Kidney epithelial cell (primary cell): ENCODE results near the gene C1orf115. TPM values are rescaled to one million over a fixed set of nuclear protein-coding genes. Genes with fewer than 3 reads are reported as not detected.
"Not testable (repeated sequence)": the region's sequence is repeated elsewhere in the genome, so short reads cannot be mapped to it uniquely, and the experiment has no call there.

Source experiments
- DNase-seq: peaks from one replicate; pipeline ENCODE4 v3.0.0-alpha.2; 2010; ENCODE audit warnings: low read depth
- H3K27me3 ChIP-seq: 2 replicates; pipeline ENCODE4 v1.6.0; 2011; ENCODE audit warnings: low read length; ENCODE audit not compliant: control insufficient read depth, insufficient read depth
- H3K36me3 ChIP-seq: 2 replicates; pipeline ENCODE4 v1.5.1; 2011; ENCODE audit warnings: low read length; ENCODE audit not compliant: control insufficient read depth, insufficient read depth
- H3K4me3 ChIP-seq: 2 replicates; pipeline ENCODE4 v1.5.1; 2011; ENCODE audit warnings: low read depth, mild to moderate bottlenecking, control low read depth, low read length
- total RNA-seq: library from RNA; depleted of rRNA; stranded (reverse); fragments of >200 nt; gene quantifications from 2 replicates; pipeline ENCODE4 v1.2.3, GENCODE V29; 2015
- TF ChIP-seq, protein P1 (sequence below): IDR thresholded peaks from 2 replicates; pipeline ENCODE4 v1.5.1; 2011; ENCODE audit warnings: mild to moderate bottlenecking, moderate library complexity, low read length, control low read depth, inconsistent platforms; ENCODE audit not compliant: insufficient read depth, poor library complexity, severe bottlenecking

The C1orf115 gene
- total RNA-seq, 1 donor from 2014 or later, result 8.9 TPM

DNA sequence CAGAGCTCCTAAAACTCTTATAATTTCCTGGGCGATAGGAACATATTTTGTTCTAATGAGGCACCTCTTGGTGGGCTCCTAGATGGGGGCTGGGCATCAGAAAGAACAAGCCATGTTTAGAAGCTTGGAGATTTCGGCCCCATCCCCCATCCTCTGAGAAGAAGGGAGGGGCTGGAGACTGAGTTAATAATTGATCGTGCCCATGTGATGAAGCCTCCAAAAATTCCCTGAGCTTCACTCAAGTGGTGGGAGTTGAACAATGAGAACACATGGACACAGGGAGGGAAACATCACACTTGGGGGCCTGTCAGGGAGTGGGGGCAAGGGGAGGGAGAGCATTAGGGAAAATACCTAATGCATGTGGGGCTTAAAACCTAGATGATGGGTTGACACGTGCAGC is 18.1 kb downstream of the C1orf115 start:
- no peak overlapping the region for H3K4me3 ChIP-seq
- TF ChIP-seq, protein P1, sequence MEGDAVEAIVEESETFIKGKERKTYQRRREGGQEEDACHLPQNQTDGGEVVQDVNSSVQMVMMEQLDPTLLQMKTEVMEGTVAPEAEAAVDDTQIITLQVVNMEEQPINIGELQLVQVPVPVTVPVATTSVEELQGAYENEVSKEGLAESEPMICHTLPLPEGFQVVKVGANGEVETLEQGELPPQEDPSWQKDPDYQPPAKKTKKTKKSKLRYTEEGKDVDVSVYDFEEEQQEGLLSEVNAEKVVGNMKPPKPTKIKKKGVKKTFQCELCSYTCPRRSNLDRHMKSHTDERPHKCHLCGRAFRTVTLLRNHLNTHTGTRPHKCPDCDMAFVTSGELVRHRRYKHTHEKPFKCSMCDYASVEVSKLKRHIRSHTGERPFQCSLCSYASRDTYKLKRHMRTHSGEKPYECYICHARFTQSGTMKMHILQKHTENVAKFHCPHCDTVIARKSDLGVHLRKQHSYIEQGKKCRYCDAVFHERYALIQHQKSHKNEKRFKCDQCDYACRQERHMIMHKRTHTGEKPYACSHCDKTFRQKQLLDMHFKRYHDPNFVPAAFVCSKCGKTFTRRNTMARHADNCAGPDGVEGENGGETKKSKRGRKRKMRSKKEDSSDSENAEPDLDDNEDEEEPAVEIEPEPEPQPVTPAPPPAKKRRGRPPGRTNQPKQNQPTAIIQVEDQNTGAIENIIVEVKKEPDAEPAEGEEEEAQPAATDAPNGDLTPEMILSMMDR, result no peak

DNA sequence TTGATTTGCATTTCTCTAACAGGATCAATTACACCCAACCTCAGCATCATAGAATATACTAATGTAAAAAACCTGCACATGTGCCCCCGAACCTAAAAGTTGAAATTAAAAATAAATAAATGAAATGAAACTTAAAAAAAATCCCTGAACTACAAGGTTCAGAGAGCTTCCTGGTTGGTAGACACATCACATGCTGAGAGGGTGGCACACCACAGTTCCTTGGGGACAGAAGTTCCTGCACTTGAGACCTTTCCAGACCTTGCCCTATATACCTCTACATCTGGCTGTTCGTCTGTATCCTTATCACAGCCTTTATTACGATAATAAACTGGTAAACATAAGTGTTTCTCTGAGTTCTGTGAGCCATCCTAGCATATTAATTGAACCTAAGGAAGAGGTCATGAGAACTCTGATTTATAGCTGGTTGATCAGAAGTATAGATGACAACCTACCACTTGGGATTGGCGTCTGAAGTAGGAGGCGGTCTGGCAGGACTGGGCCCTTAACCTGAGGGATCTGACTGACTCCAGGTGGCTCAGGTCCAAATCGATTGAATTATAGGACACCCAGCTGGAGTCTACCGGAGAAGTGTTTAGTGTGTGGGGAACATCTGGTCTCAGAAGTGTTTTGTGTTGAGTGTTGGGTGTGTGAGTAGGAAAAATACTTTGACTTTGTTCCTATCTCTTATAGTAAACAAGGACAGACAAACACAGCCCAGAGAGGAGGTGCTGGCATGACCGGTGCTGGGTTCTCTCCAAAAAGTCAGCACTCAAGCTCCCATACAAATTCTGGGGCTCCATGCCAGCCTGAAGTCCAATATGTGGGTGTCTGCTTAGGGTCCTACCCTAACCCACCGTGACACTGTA is 19.0 kb downstream of the C1orf115 start:
- TF ChIP-seq, protein P1, result no peak
- Histone ChIP-seq H3K36me3 (no peaks in the 10 kb centered on the region), H3K27me3 (no peaks in the 10 kb centered on the region), H3K4me3 (no peak overlapping the region)
- no peak for DNase-seq

More for the DNA sequence above, 18.1 kb downstream of the C1orf115 start:
- no peak for DNase-seq
- Histone ChIP-seq H3K27me3 (no peaks in the 10 kb centered on the region), H3K36me3 (no peaks in the 10 kb centered on the region)

DNA sequence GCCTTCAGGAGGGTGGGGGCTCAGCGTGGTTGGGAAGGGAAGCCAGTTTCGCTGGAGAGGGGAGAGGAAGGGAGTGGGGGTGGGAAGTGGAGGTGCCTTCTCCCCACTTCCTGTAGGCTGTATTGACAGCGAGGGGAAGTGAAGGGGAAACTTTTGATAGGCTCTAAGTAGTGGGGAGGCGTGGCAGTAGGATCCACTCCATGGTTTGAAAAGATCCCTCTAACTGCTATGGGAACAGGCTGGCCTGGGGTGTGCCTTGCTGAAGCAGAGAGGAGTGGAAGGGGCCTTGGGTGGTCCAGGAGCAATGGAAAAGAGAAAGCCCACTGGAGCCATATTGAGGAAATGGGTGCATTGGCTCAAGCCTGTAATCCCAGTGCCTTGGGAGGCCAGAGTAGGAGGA is 20.2 kb downstream of the C1orf115 start:
- no peak for DNase-seq

DNA sequence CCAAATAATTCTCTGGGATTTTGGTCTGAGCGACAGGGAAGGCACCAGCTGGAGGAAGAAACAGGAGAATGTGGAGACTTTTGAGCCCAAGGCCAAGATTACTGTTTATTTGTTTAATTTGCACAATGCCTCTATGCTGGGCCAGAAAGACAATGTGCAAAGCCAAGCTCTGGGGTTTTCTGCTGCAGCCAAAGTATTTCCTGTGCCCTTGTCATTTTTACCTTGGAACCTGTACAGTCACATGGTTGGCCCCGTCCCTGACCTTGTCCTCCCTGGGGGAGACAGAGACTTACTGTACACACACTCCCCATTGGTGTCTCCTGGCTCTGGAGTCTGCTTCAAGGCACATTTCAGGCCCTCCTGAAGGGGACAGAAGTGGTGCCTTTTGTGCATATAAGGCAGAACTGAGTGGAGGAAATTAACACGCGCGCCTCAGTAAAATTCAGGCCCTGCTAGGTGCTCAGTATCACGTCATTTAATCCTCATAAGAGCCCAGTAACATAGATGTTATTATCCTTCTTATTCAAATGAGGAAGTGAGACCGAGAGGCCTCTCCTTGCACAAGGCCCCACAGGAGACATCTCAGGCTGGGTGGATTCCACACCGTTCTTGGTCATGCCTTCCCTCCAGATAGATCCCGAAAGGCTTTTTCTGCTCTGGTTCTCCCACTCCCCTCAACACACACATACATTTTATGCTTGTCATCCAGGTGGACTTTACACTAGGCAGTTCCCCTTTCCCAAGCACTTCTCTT is 21.1 kb downstream of the C1orf115 start:
- TF ChIP-seq, protein P1, result no peak

More for the DNA sequence above, 20.2 kb downstream of the C1orf115 start:
- Histone ChIP-seq H3K36me3 (no peaks in the 10 kb centered on the region), H3K27me3 (no peaks in the 10 kb centered on the region), H3K4me3 (no peak overlapping the region)
- TF ChIP-seq, protein P1, result no peak

DNA sequence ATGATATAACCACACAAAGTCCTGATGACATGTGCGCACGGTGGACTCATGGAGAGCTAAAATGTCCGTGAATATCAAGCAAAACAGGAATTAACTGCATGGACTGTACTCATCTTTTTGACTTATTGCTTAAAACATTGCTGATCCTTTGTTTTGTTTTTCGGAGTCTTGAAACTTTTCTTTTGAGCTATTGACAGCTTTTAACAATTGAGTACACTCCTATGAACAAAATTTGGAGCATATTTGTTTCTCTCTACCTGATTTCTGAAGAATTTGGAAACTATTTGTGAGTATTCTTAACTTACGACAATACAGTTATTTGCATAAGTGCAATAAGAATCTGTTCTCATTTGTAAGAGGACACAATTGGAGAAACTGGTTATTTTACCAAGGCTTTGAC is 25.8 kb downstream of the C1orf115 start:
- H3K36me3 ChIP-seq, DNase-seq, H3K27me3 ChIP-seq, H3K4me3 ChIP-seq: not testable (repeated sequence)

More for the DNA sequence above, 21.1 kb downstream of the C1orf115 start:
- Histone ChIP-seq H3K27me3 (no peaks in the 10 kb centered on the region), H3K4me3 (no peak overlapping the region), H3K36me3 (no peaks in the 10 kb centered on the region)
- no peak for DNase-seq

DNA sequence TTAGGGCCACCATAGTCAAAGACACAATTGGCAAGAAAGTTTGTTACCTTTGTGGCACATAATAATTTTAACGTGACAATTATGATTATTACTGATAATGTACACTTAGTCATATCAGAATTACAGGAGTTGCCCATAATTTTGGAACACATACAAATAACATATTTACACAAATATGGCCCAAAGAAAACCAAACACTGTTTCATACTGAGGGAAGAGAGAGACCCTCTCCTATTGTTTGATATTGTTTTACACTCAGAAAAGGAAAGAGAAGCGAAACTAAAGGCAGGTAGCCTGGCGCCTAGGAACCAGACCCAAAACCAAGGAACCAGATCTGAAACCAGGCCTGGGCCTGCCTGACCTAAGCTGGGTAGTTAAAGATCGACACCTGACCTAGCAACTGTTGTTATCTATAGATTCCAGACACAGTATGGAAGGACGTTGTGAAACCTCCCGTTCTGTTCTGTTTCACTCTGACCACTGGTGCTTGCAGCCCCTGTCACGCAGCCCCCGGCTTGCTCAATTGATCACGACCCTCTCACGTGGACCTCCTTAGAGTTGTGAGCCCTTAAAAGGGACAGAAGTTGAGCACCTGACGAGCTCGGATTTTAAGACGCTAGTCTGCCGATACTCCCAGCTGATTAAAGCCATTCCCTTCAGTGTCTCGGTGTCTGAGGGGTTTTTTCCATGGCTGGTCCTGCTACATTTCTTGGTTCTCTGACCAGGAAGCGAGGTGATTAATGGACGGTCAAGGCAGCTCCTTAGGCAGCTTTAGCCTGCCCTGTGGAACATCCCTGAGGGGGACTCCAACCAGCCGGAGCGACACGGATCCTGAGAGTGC is 27.9 kb downstream of the C1orf115 start:
- no peaks in the 10 kb centered on the region for H3K36me3 ChIP-seq
- H3K4me3 ChIP-seq, result no peak overlapping the region
- DNase-seq, result no peak
- TF ChIP-seq, protein P1, result no peak
- H3K27me3 ChIP-seq, result no peaks in the 10 kb centered on the region

DNA sequence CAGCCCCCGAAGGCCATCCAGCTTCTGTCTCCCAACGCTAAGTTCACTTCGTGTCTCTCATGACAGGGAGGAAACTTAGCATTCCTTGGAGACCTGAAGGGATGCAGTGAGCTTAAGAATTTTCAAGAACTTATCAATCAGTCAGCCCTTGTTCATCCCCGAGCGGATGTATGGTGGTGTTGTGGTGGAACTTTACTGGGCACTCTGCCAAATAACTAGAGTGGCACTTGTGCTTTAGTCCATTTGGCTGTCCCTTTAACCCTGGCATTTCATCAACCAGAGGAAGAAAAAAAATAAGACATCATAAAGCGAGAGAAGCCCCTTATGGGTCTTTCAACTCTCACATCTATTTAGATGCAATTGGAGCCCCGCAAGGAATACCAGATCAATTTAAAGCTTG is 31.1 kb downstream of the C1orf115 start:
- not testable (repeated sequence) for H3K36me3 ChIP-seq, DNase-seq, H3K4me3 ChIP-seq, H3K27me3 ChIP-seq
